Right atrium auricular region (tissue), 2 donors: ENCODE measurements around the gene TIMD4. TPM values are rescaled to one million over a fixed set of nuclear protein-coding genes. Genes with fewer than 3 reads are reported as not detected.

ENCODE experiments used
- DNase-seq: peaks from one replicate; pipeline ENCODE4 v3.0.0-alpha.2; 2019; ENCODE audit warnings: low spot score
- H3K27ac ChIP-seq, 2 donors: fragments of 200-600 bp; sonication (generic); 1 replicate in 1 of 2; 2 replicates in 1 of 2; pipeline ENCODE4 v1.5.1; 2016 to 2019
- H3K27me3 ChIP-seq, 2 donors: fragments of 200-600 bp; sonication (generic); one replicate each; pipeline versions ENCODE4 v1.5.1 to v1.6.0; 2017 to 2019
- H3K36me3 ChIP-seq: fragments of 200-600 bp; sonication (generic); one replicate; pipeline ENCODE4 v1.5.1; 2016
- H3K4me1 ChIP-seq, 2 donors: fragments of 200-600 bp; sonication (generic); one replicate each; pipeline versions ENCODE4 v1.5.1 to v1.6.0; 2017 to 2019
- H3K4me3 ChIP-seq, 2 donors: fragments of 200-600 bp; sonication (generic); 1 replicate in 1 of 2; 2 replicates in 1 of 2; pipeline ENCODE4 v1.5.1; 2017 to 2019; ENCODE audit warnings: mild to moderate bottlenecking in 1 of 2, moderate library complexity in 1 of 2
- H3K9me3 ChIP-seq, 2 donors: fragments of 200-600 bp; sonication (generic); one replicate each; pipeline ENCODE4 v1.5.1; 2019
- total RNA-seq, 2 donors: library from RNA; depleted of rRNA; stranded (reverse); fragments of >200 nt; gene quantifications; one replicate each; pipeline ENCODE4 v1.1.0, GENCODE V29; 2016
- TF ChIP-seq, protein P1 (sequence below), 2 donors: fragments of 200-600 bp; sonication (generic); IDR thresholded peaks; one replicate each; pipeline ENCODE4 v1.5.1; 2019; ENCODE audit warnings: antibody characterized with exemption in 2 of 2

TIMD4 gene
- total RNA-seq, 2 donors from 2014 or later = 0.71 TPM; not detected in 1

GRCh38 chr5:156912869-156913268 is 50.2 kb downstream of the TIMD4 start:
- no peaks in the 10 kb centered on the region for H3K27me3 ChIP-seq
- no peak for DNase-seq
- H3K27ac ChIP-seq = no peak overlapping the region
- no peaks in the 10 kb centered on the region for H3K36me3 ChIP-seq
- no peaks in the 10 kb centered on the region for H3K9me3 ChIP-seq
- TF ChIP-seq, protein P1, sequence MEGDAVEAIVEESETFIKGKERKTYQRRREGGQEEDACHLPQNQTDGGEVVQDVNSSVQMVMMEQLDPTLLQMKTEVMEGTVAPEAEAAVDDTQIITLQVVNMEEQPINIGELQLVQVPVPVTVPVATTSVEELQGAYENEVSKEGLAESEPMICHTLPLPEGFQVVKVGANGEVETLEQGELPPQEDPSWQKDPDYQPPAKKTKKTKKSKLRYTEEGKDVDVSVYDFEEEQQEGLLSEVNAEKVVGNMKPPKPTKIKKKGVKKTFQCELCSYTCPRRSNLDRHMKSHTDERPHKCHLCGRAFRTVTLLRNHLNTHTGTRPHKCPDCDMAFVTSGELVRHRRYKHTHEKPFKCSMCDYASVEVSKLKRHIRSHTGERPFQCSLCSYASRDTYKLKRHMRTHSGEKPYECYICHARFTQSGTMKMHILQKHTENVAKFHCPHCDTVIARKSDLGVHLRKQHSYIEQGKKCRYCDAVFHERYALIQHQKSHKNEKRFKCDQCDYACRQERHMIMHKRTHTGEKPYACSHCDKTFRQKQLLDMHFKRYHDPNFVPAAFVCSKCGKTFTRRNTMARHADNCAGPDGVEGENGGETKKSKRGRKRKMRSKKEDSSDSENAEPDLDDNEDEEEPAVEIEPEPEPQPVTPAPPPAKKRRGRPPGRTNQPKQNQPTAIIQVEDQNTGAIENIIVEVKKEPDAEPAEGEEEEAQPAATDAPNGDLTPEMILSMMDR (IDR thresholded peaks at IDR 0.05) = no peak
- H3K4me3 ChIP-seq = no peak overlapping the region
- H3K4me1 ChIP-seq = no peaks in the 10 kb centered on the region

DNA sequence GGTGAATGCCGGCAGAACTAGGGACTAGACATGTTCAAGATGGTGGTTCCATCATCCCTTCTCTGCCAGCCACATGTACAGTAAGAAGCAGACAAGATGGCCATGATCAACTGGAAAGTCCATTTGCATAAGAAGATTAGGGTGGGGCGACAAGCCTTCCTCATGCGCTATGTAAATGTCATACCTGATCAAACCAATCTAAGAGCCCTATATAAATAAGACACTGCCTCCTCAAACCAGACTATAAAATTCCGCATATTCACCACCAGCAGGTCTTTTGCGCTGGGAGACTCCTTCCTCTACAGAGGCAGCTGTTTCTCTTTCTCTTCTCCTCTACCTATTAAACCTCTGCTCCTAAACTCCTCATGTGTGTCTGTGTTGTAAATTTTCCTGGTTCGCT is 53.8 kb downstream of the TIMD4 start:
- Histone ChIP-seq H3K36me3 (no peaks in the 10 kb centered on the region), H3K4me1 (no peaks in the 10 kb centered on the region), H3K9me3 (no peaks in the 10 kb centered on the region), H3K27ac (no peak overlapping the region), H3K27me3 (no peaks in the 10 kb centered on the region), H3K4me3 (no peak overlapping the region)
- DNase-seq = no peak
- TF ChIP-seq, protein P1 (IDR thresholded peaks at IDR 0.05) = no peak

DNA sequence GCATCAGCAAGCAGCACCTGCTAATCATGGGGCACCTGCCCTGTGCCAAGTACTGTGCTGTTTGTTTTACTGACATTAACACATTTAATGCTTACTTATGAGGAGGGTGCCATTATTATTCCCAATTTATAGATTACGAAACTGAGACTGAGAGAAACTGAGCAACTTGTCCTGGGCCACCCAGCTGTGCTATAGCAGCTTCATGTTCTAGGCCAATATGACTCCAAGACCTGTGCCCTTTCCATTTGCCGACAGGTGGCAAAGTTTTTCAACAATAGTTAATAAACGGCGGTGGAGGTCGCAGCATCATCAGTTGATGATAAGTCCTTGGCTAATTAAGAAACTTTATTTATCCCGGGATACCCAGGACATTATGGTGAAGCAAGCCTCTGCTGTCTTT is 55.4 kb downstream of the TIMD4 start:
- no peak overlapping the region for H3K27ac ChIP-seq
- DNase-seq = no peak
- no peaks in the 10 kb centered on the region for H3K36me3 ChIP-seq
- no peaks in the 10 kb centered on the region for H3K9me3 ChIP-seq
- TF ChIP-seq, protein P1 (IDR thresholded peaks at IDR 0.05) = no peak
- H3K4me3 ChIP-seq = no peak overlapping the region
- no peaks in the 10 kb centered on the region for H3K27me3 ChIP-seq
- H3K4me1 ChIP-seq = no peaks in the 10 kb centered on the region

DNA sequence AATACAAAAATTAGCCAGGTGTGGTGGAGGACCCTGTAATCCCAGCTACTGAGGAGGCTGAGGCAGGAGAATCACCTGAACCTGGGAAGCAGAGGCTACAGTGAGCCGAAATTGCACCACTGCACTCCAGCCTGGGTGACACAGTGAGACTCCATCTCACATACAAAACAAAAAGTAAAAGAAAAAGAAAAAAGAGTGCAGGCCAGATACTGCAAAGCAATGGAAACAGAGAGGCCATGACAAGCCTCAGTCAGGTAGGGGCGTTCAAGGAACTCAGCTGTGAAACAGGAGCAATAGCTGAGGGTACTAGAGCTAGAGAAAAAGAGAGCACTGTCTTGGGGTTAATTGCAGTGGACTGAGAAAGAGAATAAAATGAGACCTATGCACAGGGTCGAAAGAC is 56.2 kb downstream of the TIMD4 start:
- Histone ChIP-seq H3K4me3 (no peak overlapping the region), H3K36me3 (no peaks in the 10 kb centered on the region), H3K4me1 (no peaks in the 10 kb centered on the region), H3K27ac (no peak overlapping the region), H3K27me3 (no peaks in the 10 kb centered on the region), H3K9me3 (no peaks in the 10 kb centered on the region)
- TF ChIP-seq, protein P1 (IDR thresholded peaks at IDR 0.05) = no peak
- DNase-seq = no peak

DNA sequence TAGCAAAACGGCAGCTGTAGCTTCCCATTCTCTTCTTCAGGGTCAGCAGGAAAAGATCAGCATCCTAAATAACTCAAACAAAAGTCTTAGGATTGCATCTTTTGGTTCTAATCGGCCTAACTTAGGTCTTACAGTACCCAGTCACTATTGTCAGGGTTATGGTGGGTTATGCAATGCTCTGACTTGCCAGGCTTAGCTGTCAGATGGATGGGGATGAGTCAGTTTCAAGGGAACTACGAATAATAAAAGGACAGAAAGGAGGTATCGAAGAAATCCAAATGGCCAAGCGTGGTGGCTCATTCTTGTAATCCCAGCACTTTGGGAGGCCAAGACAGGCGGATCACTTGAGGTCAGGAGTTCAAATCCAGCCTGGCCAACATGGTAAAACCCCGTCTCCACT is 66.5 kb downstream of the TIMD4 start:
- Histone ChIP-seq H3K27me3 (no peaks in the 10 kb centered on the region), H3K36me3 (no peaks in the 10 kb centered on the region), H3K27ac (no peak overlapping the region), H3K9me3 (no peaks in the 10 kb centered on the region), H3K4me3 (no peak overlapping the region), H3K4me1 (no peaks in the 10 kb centered on the region)
- DNase-seq = no peak
- TF ChIP-seq, protein P1 (IDR thresholded peaks at IDR 0.05) = no peak

DNA sequence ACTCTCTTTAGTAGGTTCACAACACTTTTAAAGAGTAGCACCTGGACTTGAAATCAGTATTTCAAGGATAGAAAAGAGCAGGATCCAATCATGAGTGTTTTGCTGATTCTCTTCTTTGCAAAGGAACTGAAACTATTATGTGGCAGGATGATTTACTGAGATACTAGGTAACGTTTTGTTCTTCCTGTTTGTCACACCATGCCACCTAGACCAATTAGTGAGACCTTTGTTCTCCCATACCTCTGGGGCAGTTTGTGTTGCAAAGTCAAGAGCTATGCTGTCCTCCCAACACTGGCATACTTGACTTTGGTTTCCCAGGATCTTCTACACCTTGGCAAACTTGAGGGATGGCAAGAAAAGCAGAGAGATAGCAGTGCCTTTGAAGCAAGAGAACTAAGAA is 69.5 kb downstream of the TIMD4 start:
- H3K27me3 ChIP-seq = no peaks in the 10 kb centered on the region

More for the DNA sequence above, 69.5 kb downstream of the TIMD4 start:
- no peak overlapping the region for H3K27ac ChIP-seq
- H3K9me3 ChIP-seq = no peaks in the 10 kb centered on the region
- H3K4me1 ChIP-seq = no peaks in the 10 kb centered on the region
- no peak for DNase-seq
- no peak overlapping the region for H3K4me3 ChIP-seq
- TF ChIP-seq, protein P1 (IDR thresholded peaks at IDR 0.05) = no peak
- H3K36me3 ChIP-seq = no peaks in the 10 kb centered on the region
